T-helper 1 cell treated with Interleukin-12 subunit alpha and Interleukin-12 subunit beta and Interleukin-4 antibody, amounts not matched to agents 30 μg/mL and 1 μg/mL, for 36 hours (primary cell): ENCODE results near the gene ARHGEF16.

Experiments used
- H3K27ac Mint-ChIP-seq: one replicate; pipeline ENCODE4 v1.8.0; 2021; ENCODE audit warnings: mild to moderate bottlenecking, mixed read lengths
- H3K27me3 Mint-ChIP-seq: one replicate; pipeline ENCODE4 v1.8.0; 2021; ENCODE audit warnings: low read depth, mixed read lengths
- H3K36me3 Mint-ChIP-seq: one replicate; pipeline ENCODE4 v1.8.0; 2021; ENCODE audit warnings: low read depth, mixed read lengths
- H3K4me1 Mint-ChIP-seq: one replicate; pipeline ENCODE4 v1.8.0; 2021; ENCODE audit warnings: low read depth, mixed read lengths
- H3K4me3 Mint-ChIP-seq: one replicate; pipeline ENCODE4 v1.8.0; 2021; ENCODE audit warnings: mild to moderate bottlenecking, moderate library complexity, mixed read lengths
- H3K9me3 Mint-ChIP-seq: one replicate; pipeline ENCODE4 v1.8.0; 2021; ENCODE audit warnings: mixed read lengths

Gene ARHGEF16

DNA sequence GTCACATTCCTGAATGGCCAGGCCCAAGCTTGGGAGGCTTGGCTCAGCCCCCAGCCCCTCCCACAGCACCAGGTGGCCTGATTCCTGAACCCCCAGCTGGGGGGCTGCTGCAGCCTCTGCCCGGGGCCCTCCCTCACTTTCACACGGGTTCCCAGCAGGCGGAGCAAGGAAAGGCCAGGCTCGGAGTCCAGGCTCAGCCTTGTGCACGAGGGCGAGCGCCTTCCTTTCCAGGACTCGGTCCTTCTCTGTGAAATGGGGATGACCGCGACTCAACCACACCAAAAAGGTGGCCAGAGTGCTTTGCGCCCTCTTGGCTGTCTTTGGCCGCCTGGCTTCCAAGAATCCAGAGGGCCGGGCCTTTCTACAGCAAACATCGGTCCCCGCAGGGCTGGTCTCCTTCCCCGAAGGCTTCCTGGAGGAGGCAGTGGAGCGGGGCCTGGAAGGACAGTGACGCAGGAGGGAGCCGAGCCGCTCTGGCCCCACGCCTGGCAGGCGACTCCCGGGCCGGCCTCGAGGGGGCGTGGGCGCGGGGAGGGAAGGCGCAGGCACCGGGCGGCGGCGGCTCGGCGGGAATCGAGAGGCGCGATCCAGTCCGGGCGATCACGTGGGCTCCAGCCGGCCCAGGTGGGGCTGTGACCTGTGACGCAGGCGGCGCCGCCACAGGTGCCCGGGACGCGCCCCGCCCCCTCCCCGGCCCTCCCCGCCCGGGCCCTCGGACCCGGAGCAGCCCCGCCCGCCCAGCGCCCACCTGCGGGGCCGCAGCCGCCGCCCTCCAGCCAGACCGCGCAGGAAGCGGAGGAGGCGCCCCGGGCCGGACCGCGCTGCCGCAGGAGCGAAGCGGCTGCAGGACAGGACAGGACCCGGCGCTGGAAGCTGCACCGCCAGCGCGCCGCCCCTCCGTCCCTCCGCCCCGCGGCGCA, at the start of gene ARHGEF16:
Gene ARHGEF16 (plus strand): TSS at position 775 of the 920 bp plus-strand sequence. CDS start 8,420 bp downstream, outside the sequence.
- H3K27me3 Mint-ChIP-seq = peaks cover 10% of the 10 kb centered on the region
- no peak within 1 kb of the TSS for H3K27ac Mint-ChIP-seq
- no peaks in the 10 kb centered on the region for H3K36me3 Mint-ChIP-seq
- H3K9me3 Mint-ChIP-seq = no peaks in the 10 kb centered on the region
- no peaks in the 10 kb centered on the region for H3K4me1 Mint-ChIP-seq
- no peak within 1 kb of the TSS for H3K4me3 Mint-ChIP-seq

- Mint-ChIP-seq H3K9me3 (no peaks in the 10 kb centered on the region), H3K4me3 (no peak overlapping the region), H3K36me3 (no peaks in the 10 kb centered on the region)
Observed at GRCh38 chr1:3404801-3405200, 49.7 kb upstream of the ARHGEF16 start.

DNA sequence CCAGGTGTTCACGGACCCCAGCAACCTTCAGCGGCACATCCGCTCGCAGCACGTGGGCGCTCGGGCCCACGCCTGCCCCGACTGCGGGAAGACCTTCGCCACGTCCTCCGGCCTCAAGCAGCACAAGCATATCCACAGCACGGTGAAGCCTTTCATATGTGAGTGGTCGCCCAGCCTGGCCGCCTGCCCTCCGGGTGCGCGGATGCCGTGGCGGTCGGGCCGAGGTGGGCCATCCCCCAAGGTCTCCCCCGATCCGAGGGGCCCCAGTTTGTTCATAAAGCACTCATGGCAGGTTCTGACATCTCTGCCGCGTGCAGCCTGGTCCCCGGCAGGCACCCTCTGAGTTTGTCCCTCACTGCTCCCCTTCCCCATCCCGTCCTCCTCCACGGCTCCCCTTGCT, 49.0 kb upstream of the ARHGEF16 start:
- no peak overlapping the region for H3K27ac Mint-ChIP-seq
- no peaks in the 10 kb centered on the region for H3K4me1 Mint-ChIP-seq
- H3K36me3 Mint-ChIP-seq = no peaks in the 10 kb centered on the region
- H3K9me3 Mint-ChIP-seq = no peaks in the 10 kb centered on the region
- no peak overlapping the region for H3K4me3 Mint-ChIP-seq
- no peaks in the 10 kb centered on the region for H3K27me3 Mint-ChIP-seq

More at GRCh38 chr1:3404801-3405200, 49.7 kb upstream of the ARHGEF16 start:
- Mint-ChIP-seq H3K27ac (no peak overlapping the region), H3K27me3 (no peaks in the 10 kb centered on the region), H3K4me1 (no peaks in the 10 kb centered on the region)

- no peaks in the 10 kb centered on the region for H3K36me3 Mint-ChIP-seq
Observed at GRCh38 chr1:3405974-3406867, 48.2 kb upstream of the ARHGEF16 start.

DNA sequence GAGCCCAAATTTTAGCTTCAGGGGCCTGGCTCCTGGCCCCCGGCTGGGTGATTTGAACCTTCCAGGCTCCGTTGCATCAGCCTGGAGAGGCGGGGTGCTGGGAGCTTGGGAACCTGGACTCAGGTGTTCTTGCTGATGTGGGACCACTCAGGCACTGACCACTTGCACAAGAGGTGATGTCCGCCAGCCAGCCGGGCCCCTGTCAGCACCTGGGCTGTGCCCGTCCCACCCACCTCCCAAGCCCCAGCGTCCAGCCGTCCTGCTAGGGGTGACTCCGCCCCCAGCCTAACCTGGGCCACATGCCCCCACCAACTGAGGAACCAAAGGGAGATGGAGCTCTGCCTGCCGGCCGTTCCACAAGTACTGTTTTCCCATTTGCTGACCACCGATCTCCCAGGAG, 47.4 kb upstream of the ARHGEF16 start:
- no peaks in the 10 kb centered on the region for H3K27me3 Mint-ChIP-seq
- no peaks in the 10 kb centered on the region for H3K4me1 Mint-ChIP-seq
- H3K4me3 Mint-ChIP-seq = no peak overlapping the region
- H3K27ac Mint-ChIP-seq = no peak overlapping the region
- H3K36me3 Mint-ChIP-seq = no peaks in the 10 kb centered on the region
- no peaks in the 10 kb centered on the region for H3K9me3 Mint-ChIP-seq

More at GRCh38 chr1:3405974-3406867, 48.2 kb upstream of the ARHGEF16 start:
- no peaks in the 10 kb centered on the region for H3K4me1 Mint-ChIP-seq
- no peak overlapping the region for H3K4me3 Mint-ChIP-seq
- H3K27me3 Mint-ChIP-seq = no peaks in the 10 kb centered on the region
- no peak overlapping the region for H3K27ac Mint-ChIP-seq
- H3K9me3 Mint-ChIP-seq = no peaks in the 10 kb centered on the region

- H3K27me3 Mint-ChIP-seq = no peaks in the 10 kb centered on the region
- H3K9me3 Mint-ChIP-seq = no peaks in the 10 kb centered on the region
- no peak overlapping the region for H3K27ac Mint-ChIP-seq
- no peaks in the 10 kb centered on the region for H3K36me3 Mint-ChIP-seq
- H3K4me1 Mint-ChIP-seq = no peaks in the 10 kb centered on the region
- no peak overlapping the region for H3K4me3 Mint-ChIP-seq
Observed at GRCh38 chr1:3408751-3409266, 45.7 kb upstream of the ARHGEF16 start.

DNA sequence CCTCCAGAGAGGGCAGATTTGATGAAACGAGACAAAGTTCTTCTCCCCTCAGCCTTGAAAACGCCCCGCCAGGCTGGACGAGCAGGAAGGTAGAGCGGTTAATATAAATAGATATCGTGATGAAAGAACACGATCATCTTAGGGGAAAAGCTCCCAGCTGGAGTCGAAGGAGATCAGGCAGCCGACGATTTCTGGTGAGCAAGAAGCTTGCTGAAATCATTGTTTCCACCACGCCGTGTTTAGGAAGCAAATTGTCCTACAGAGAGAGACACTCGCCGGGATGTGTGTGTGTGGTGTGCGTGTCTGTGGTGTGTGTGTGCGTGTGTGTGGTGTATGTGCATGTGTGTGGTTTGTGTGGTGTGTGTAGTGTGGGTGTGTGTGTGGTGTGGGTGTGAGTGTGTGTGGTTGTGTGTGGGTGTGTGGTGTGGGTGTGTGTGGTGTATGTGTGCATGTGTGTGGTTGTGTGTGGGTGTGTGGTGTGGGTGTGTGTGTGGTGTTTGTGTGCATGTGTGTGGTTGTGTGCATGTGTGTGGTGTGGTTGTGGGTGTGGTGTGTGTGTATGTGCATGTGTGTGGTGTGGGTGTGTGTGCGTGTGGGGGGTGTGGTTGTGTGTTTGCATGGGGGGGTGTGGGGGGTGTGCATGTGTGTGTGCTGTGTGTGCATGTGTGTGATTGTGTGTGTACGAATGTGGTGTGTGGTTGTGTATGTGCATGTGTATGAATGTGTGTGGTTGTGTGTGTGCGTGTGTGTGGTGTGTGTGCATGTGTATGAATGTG, 44.9 kb upstream of the ARHGEF16 start:
- Mint-ChIP-seq H3K27me3 (no peaks in the 10 kb centered on the region), H3K36me3 (no peaks in the 10 kb centered on the region), H3K27ac (no peak overlapping the region), H3K4me1 (no peaks in the 10 kb centered on the region), H3K4me3 (no peak overlapping the region), H3K9me3 (no peaks in the 10 kb centered on the region)

DNA sequence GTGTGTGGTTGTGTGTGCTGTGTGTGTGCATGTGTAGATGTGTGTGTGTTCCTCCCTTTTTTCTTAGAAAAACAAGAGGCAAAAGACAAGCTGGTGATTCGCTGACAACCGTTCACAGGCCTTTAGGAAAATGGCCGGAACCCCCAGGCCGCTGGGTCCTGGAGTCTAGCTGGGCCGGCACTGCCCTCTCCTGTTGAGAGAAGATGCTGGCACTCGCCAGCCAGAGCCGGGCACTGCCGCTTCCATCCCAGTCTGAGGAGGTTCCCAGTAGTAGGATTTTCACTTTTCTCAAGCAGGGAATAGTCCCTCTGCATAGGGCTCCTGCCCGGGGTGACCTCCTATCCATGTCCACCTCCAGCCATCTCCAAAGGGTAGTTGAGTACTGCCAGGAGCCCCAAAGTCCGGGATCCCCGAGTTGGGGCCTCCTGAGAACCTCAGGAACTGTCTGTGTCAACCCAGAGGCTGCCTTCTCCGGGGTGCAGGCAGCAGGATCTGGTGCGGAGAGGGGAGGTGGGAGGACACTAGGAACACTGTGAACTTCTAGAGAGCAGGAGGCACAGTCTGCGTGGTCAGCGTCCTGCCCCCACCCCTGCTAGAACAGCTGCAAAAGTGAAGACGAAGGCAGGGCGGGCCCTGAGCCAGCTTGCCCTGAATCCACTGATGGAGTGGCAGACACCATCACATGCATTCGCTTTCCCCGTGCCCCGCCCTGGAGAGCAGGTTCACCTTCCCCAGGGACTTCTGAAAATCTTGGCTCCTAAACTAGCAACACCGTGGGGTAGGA, 44.1 kb upstream of the ARHGEF16 start:
- no peaks in the 10 kb centered on the region for H3K9me3 Mint-ChIP-seq
- H3K4me3 Mint-ChIP-seq = no peak overlapping the region
- no peak overlapping the region for H3K27ac Mint-ChIP-seq
- no peaks in the 10 kb centered on the region for H3K27me3 Mint-ChIP-seq
- no peaks in the 10 kb centered on the region for H3K36me3 Mint-ChIP-seq
- no peaks in the 10 kb centered on the region for H3K4me1 Mint-ChIP-seq

DNA sequence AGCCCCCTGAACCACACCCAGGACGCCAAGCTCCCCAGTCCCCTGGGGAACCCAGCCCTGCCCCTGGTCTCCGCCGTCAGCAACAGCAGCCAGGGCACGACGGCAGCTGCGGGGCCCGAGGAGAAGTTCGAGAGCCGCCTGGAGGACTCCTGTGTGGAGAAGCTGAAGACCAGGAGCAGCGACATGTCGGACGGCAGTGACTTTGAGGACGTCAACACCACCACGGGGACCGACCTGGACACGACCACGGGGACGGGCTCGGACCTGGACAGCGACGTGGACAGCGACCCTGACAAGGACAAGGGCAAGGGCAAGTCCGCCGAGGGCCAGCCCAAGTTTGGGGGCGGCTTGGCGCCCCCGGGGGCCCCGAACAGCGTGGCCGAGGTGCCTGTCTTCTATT, 42.7 kb upstream of the ARHGEF16 start:
- H3K27ac Mint-ChIP-seq = no peak overlapping the region
- H3K36me3 Mint-ChIP-seq = no peaks in the 10 kb centered on the region
- peaks cover 2% of the 10 kb centered on the region for H3K9me3 Mint-ChIP-seq
- H3K27me3 Mint-ChIP-seq = no peaks in the 10 kb centered on the region
- no peaks in the 10 kb centered on the region for H3K4me1 Mint-ChIP-seq
- no peak overlapping the region for H3K4me3 Mint-ChIP-seq

GRCh38 chr1:3412376-3412775, 42.1 kb upstream of the ARHGEF16 start:
- Mint-ChIP-seq H3K27ac (no peak overlapping the region), H3K4me1 (no peaks in the 10 kb centered on the region), H3K4me3 (no peak overlapping the region), H3K27me3 (no peaks in the 10 kb centered on the region), H3K36me3 (no peaks in the 10 kb centered on the region), H3K9me3 (peaks cover 7% of the 10 kb centered on the region)

DNA sequence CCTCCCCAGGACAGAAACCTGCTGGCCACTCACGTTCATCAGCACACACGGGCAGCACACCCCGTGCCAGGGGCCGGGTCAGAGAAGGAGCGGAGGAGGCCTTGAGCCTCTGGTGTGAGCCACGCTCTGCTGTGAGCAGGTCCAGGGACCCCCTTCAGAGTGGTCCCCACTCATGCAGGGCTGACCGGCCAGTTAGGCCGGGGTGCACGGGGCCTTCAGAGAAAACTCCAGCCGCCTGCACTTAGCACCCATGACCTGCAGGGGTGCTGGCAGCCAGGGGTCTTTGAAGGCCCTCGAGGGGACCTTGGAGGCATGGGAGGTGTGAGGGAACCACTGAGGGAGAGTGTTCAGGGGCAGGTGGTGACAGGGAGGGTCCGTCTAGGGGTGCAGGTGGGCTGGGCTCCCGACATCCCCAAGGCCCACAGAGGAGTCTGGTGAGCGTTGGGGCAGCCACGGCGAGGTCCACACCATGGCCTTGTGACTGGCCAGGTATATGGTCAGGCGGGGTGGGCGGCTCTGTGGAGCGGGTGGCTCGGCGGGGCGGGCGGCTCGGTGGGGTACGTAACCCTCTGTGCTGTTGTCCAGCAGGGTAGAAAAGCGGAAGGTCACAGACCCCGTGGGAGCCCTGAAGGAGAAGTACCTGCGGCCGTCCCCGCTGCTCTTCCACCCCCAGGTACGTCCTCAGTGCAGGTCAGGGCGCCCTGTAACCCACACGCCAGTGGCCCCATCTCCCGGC, 40.3 kb upstream of the ARHGEF16 start:
- Mint-ChIP-seq H3K4me1 (no peaks in the 10 kb centered on the region), H3K36me3 (no peaks in the 10 kb centered on the region), H3K9me3 (peaks cover 10% of the 10 kb centered on the region), H3K27ac (no peak overlapping the region), H3K4me3 (no peak overlapping the region), H3K27me3 (no peaks in the 10 kb centered on the region)

DNA sequence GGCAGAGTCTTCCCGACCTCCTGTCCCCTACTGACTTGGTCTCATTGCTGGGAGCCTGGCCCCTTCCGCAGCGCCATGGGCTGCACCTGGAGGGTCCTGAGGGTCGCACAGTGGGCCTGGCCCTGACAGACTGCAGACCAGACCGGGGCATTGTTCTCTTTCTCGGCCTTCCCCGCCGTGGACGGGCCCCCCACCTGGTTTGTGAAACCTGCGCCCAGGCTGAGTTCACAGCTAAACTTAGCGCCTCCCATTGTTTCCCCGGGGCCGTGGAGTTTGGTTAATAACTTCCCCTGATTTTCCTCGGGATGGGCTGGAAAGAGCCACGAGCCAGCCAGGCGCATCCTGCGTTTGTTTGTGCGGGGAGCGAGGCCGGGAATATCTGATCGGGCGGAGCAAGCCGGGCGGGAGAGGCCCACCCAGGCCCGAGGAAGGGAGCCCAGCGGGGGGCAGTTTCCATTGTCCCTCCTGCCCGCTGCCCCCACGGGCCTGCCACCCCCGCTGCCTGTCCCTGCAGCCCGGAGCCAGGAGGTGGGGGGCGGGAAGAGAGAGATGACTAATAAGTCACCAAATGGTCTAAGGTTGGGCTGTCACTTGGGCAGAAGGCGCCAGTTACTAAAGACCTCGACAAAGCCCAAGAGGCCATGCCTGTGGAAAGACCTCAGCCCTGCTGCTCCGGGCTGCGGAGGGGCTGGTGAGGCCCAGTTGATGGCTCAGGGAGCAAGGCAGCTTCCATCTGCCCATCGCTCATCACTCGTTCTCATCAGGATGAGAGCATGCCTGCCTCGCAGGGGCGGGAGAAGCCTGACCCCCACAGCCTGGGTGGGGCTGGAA, 39.0 kb upstream of the ARHGEF16 start:
- Mint-ChIP-seq H3K36me3 (no peaks in the 10 kb centered on the region), H3K9me3 (peaks cover 10% of the 10 kb centered on the region), H3K4me3 (no peak overlapping the region), H3K4me1 (no peaks in the 10 kb centered on the region), H3K27ac (no peak overlapping the region), H3K27me3 (no peaks in the 10 kb centered on the region)
